GM19239 (cell line): ENCODE measurements around the gene ZNF236.
"Not testable (repeated sequence)": the region's sequence is repeated elsewhere in the genome, so short reads cannot be mapped to it uniquely, and the experiment has no call there.

Experiments used
- DNase-seq: peaks from one replicate; pipeline ENCODE4 v3.0.0; 2011; ENCODE audit warnings: low spot score; ENCODE audit not compliant: insufficient read length
- FAIRE-seq: peaks from 2 replicates; lab custom pipeline; 2011; peaks lifted over from hg19 to GRCh38; lab: Jason Lieb, UNC

ZNF236 gene

DNA sequence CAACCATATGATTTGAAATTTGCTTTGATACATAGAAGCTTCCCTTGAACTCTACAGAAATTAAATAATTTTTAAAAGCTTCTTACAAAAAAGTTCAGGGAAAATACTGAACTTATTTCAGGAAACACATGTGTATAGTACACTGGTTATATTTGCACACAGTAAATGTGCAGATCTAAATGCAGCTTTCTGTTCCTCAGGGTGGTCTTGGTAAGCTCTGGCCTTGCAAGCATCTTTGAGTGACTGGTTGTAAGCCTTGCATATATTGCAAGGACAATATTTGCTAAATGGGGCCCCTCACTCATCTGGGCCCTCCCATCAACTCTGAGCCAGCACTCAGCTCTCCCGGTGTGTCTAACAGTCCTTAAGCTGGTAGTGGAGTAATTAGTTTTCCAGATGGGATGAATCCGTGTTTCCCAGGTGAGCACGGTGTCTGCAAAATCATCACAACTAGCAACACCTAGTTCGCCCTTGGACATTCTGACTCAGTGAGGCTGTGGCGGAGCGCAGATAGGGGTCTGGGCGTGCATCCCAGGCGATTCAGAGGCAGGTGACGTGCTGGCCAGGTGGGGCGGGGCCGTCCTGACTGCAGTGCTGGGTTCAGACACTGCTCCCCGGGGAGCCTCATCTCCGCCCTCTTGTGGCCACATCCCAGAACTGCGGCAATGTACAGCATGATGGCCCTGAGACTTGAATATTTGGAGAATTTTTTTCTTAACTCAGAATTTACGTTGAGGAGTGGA lies 160.7 kb downstream of the ZNF236 start:
- peak; percentile 95 for FAIRE-seq
- peak; percentile 91 for DNase-seq

DNA sequence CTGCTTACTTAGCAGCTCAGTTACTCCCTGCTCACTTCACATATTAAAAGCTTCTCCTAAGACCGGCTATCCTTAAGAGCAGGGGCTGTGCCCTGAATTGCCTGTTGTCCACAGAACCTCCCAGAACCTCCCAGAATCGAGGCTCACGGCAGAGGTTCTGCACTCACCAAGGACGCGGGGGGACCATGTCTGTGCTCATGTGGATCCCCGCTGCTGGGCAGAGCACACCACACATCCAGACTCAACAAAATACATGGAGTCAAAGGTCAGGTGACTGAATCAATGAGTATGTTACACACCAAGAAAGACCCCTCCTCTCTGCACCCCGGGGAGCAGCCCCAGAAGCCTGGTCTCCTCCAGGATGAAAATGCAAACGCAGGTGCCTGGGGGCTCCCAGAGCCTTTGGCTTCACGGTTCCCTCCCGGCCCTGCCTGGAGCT lies 161.3 kb downstream of the ZNF236 start:
- no peak for DNase-seq
- no peak for FAIRE-seq

- no peak for DNase-seq
- no peak for FAIRE-seq
Measured at GRCh38 chr18:76984193-76985155, 162.1 kb downstream of the ZNF236 start.

DNA sequence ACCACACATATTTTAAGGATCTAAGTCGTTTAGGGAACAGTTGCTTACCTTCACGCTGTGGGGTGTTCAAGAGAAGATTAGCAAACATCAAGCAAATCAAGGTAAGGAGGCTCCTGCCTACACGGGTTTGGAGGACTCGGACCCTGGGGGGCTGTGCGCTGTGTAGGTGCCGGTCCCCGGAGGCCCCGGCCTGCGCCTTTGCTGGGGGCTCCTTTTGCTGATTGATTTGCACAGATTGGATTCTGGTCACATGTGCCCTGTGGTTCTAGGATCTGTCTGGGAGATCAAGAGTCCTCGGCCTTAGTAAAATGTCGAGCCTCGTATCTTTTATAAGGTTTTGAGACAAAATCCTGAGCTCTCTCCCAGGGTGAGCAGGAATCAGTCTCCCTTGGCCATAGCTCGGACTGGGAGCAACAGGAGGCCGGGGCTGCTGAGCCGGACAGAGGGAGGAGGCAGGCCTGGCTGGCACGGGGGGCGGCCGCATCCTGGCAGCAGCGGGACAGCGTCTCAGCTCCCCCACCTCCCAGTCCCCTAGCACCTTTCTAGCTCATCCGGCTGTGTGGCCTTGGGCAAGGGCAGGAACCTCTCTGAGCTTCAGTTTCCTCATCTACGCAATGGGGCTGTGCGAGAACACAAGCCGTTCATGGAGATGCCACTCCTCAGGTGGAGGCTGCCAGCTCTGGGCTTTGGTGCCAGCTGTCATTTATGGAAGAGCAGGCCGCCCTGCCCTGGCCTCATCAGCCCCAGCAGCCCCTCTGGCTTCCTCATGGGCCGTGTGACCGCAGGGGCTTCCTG lies 163.0 kb downstream of the ZNF236 start:
- no peak for DNase-seq

DNA sequence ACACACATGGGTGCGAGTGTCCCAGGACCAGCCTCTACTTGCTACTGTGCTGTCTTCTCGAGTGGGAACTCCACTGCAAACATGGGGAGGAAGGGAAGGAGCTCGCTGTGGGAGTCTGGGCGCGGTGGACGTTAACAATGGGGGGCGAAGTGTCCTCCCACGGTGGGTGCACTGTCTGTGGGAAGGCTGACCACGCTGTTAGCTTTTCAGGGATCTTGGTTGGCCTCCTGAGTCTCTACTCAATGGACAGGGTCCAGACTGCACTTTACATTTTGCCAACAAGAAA lies 163.5 kb downstream of the ZNF236 start:
- DNase-seq (no peak), FAIRE-seq (no peak)

More for the DNA sequence above, 163.0 kb downstream of the ZNF236 start:
- no peak for FAIRE-seq

GRCh38 chr18:76986406-76986805 lies 164.0 kb downstream of the ZNF236 start:
- no peak for DNase-seq
- no peak for FAIRE-seq

DNA sequence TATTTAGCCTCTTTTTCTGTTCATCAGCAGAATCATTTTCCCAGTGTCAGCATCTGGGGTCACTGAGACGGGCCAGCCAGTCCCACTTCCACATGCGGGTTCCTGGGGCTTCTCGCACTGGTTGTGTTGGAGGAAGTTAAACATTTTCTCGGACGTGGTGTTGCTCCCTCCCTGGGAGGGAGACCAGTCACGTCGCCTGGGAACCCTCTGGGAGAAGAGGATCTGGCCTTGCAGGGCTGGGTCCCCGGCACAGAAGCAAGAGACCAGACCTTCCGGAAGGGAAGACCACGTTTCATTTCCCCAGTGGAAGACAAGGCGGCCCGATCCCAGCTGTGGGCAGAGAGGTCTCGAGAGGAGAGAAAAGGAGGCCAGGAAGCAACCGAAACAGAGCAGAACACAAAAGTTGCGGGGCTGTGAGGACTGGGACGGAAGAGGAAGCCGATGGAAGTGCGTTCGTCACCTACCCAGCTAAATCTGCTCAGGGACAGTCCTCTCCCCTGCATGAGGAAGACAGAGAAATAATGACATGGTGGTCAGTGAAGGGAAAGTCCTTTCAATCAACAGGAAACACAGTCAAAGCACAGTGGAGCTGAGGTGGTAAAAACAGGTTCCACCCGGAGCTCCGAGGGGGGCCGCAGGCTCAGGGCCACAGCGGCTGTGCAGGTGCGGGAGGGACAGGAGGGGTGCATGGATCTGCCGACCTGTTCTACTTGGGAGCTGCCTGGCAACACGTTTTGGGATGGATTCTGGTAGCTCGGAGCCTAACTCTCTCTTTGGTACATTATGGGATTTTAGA lies 165.9 kb downstream of the ZNF236 start:
- DNase-seq, result no peak
- no peak for FAIRE-seq

DNA sequence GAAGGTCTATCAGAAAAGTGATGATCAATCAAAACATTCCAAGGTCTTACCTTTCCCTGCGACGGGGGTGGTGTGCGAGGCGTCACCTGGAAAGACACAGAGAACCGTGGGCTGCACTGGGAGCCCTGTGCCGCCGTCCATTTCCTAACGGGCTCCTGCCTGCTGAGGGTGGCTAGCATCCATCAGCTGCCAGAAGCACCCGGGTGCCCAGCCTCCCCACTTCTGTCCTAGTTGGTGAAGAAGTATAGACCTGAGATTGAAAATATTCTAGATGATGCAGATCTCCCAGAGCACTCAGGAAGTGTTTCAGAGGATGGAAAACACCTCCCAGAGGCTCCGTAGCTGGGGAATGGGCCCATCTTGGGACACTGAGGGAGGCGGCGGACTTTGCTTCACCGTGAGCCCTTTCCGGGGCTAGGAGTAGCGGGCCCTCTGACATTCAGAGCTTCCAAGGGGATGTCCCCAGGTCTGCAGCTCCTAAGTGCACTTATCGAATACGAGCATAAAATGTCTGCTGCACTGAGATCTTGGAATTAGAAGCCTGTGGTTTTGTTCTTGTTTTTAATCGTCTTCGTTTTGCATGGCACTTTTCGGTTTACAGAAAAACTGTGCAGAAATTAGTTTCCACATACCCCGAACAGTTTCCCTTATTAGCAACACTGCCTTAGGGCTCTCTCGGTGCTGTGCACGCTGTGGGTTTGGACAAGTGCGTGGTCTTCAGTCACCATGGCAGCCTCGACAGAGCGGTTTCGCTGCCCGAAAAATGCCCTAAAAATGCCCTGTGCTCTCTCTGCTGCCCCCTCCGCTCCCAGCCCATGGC lies 166.7 kb downstream of the ZNF236 start:
- FAIRE-seq (no peak), DNase-seq (no peak)

GRCh38 chr18:76989647-76990190 lies 167.4 kb downstream of the ZNF236 start:
- DNase-seq (no peak), FAIRE-seq (no peak)

GRCh38 chr18:76990343-76991020 lies 168.1 kb downstream of the ZNF236 start:
- not testable (repeated sequence) for FAIRE-seq, DNase-seq

DNA sequence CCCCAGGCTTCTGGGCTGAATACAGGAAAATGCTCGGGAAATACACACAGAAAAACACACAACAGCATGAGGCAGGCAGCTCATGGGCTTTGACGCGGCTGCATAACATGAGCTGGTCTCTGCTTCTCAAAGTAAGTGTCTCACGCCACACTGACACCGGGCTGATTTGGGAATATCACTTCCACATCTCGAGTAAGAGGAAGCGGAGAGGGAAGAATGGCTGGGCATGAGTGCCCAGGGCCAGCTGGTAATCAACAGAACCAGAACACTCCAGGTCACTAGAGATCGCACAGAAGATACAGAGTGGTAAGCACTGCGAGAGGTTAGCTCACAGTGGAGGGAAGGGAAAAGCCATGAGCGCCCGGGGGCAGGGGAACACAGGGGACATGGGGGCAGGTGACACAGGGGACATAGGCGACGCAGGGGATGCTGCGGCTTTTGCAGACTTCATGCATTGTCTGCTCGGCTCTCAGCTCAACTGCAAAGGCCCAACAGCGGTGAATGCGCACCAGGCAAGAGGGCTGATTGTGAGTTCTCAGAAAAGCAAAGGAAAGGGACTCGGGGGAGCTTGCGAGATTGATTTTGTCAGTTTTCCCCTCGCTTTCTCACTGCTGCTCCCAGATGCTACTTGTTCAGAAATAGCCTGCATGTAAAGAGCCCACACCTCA lies 168.8 kb downstream of the ZNF236 start:
- FAIRE-seq (no peak), DNase-seq (no peak)

GRCh38 chr18:76992226-76993084 lies 170.1 kb downstream of the ZNF236 start:
- DNase-seq (no peak), FAIRE-seq (no peak)

- no peak for DNase-seq
- no peak for FAIRE-seq
Measured at GRCh38 chr18:76993085-76993382, 170.7 kb downstream of the ZNF236 start.

DNA sequence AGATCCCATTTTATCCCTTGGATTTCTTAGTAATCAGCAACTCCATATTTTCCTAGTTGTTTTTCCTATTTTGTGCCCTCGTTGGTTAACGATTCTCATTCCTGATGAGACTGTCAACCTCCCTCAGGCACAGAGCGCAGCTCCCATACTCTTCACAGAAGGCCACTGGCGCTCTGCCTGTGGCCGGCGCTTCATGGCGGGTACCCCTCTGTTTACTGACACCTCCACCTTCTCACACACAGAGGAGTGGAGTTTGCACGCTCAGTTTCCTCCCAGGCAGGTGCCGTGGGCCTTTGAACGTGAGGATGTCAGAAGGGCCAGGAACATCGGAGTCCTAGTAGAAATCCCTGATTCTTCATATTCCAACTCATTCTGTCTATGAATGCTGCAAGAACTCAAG lies 171.2 kb downstream of the ZNF236 start:
- no peak for DNase-seq

DNA sequence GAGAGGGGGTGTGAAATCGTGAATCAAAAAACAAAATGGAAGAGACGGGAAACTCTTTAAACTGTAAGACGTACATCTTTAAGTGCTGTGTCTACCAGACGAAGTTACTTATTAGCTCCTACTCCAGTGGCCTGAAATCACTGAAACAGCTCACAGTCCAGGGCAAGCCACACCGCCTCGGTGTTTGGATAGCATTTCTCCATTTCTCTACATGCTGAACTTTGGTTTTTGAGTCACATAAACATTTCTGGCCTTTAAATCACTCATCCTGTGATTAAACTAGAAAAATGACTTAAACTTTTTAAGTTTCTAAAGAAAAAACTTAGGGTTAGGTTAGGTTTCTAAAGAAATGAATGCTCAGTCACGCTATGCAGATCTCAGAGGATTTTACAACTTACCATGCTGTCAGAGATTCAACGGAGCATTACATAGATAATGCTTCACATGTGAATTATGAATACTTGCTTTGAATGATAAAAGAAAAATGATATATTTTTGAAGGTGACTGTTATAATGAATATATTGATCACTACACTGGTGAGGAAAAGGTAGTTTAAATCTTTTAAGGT lies 171.8 kb downstream of the ZNF236 start:
- no peak for FAIRE-seq
- DNase-seq, result no peak

More for the DNA sequence above, 171.2 kb downstream of the ZNF236 start:
- FAIRE-seq, result no peak

DNA sequence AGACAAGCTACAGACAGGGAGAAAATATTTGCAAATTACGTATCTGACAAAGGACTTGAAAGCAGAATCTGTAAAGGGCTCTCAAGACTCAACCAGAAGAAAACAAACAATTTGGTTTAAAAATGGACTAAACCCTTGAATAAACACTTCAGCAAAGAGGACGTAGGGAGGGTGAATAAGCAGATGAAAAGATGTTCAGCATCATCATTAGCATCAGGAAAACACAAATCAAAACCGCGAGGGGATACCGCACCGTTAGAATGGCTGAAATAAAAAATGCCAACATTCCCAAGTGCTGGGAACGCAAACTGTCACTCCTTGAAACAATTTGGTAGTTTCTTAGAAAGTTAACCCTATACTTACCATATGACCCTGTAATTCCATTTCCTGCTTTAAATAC lies 173.5 kb downstream of the ZNF236 start:
- FAIRE-seq (no peak), DNase-seq (no peak)

DNA sequence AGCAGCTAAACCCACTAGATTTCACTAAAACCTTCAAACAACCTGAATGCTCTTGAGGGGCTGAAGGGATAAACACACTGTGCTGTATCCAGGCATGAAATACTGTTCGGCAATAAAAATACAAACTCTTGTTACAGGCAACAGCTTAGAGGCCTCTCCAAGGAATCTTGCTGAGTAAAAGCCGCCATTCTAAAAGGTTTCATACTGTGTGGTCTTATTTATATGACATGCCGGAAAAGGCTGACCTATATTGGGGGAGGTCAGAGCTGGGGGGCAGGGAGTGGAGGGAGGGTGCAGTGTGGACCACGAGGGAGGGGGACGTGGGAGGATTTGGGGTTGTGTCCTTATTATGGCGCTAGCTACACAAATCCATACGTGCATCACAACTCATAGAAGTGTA lies 174.1 kb downstream of the ZNF236 start:
- FAIRE-seq (no peak), DNase-seq (no peak)
